ENCODE measurements around the gene PPP1R8.

Gene PPP1R8

DNA sequence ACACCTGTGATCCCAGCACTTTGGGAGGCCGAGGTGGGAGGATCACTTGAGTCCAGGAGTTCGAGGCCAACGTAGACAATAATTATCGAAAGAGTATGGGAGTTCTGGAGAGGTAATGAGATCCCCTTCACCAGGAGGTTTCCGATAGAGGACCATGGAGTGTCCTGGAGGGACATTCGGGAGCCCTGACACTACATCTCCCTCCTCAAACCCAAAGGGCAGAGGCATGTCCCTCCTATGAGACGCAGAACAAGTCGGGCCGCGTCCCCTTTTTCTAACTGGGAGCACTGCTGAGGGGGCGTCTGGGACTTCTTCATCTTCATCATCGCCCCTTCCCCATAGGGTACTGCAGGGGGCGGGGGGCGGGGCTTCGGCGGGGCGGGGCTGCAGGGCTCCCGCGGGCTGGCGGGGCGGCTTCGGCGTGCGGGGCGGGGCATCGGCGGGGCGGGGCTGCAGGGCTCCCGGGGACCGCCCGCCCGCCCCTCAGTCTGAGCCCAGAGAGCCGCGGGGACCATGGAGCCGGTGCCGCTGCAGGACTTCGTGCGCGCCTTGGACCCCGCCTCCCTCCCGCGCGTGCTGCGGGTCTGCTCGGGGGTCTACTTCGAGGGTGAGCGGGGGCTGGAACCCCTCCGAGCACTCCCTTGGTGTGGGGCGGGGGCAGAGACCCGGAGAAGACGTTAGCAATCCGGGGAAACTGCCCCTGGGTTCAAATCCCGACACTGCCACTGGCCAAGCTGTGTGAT lies 41.6 kb downstream of the PPP1R8 start, which contains the start of gene THEMIS2:
TSS of gene THEMIS2 (plus strand) at position 486 of the 743 bp plus-strand sequence. CDS start at position 514, 28 bp downstream.
- DNase-seq (ENCODE audit: low read depth): peak; percentile 73

DNA sequence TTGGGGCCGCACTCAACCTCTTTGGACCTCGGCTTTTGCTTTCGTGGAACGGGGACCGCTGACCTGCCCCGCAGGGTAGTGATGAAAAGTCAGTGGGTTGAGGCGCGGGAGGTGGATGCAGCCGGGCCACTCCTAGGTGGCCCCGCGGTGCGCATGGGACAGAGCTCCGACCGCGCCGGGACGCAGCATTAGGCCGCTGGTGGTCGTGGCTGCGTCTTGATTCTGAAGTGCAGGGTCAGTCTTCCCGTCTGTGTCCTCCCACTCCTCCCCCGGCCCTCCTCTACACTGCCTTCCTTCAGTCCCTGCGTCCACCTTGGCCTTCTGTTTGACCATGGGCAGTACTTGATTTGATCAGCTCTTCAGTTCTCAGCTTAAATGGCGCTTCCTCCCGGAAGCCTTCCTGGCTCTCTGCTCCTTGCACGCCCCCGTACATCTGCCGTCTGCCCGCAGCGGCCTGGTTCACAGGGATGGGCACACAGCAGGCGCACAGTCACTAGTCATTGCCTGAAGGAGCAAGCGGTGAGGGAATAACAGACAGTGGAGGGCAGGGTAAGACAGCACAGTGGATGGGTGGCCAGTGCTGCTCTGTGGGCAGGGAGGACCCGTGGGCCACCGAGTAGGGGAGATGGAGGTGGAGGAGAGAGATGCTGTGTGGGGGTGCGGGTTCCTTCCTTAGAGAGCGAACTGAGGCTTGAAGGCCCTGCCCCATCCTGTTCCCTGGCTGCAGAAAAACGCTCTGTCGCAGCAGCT lies 42.4 kb downstream of the PPP1R8 start:
- no peak for DNase-seq (ENCODE audit: low read depth)

DNA sequence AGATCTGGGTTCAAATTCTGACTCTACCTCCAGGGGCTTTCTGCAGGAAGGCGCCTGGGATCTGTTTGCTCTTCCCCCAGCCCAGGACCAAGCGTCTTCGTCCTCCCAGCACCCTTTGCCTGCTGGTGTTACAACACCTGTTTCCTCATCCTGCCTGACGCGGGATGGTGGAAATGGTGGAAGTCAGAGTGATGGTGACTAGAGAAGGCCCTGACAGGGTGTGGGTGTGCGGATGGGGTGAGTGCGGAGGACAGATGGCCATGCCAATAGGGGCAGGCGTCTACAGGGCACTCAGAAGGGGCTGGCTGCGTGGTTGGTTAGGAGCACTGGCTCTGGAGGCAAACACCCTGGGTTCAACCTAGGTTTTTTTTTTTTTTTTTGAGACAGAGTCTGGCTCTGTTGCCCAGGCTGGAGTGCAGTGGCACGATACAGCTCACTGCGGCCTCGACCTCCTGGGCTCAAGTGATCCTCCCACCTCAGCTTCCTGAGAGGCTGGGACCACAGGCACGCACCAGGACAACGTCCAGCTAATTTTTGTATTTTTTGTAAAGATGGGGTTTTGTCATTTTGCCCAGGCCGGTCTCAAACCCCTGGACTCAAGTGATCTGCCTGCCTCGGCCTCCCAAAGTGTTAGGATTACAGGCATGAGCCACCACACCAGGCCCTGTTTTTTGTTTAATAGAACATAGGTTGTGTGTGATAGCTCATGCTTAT lies 43.2 kb downstream of the PPP1R8 start:
- no peak for DNase-seq (ENCODE audit: low read depth)

DNA sequence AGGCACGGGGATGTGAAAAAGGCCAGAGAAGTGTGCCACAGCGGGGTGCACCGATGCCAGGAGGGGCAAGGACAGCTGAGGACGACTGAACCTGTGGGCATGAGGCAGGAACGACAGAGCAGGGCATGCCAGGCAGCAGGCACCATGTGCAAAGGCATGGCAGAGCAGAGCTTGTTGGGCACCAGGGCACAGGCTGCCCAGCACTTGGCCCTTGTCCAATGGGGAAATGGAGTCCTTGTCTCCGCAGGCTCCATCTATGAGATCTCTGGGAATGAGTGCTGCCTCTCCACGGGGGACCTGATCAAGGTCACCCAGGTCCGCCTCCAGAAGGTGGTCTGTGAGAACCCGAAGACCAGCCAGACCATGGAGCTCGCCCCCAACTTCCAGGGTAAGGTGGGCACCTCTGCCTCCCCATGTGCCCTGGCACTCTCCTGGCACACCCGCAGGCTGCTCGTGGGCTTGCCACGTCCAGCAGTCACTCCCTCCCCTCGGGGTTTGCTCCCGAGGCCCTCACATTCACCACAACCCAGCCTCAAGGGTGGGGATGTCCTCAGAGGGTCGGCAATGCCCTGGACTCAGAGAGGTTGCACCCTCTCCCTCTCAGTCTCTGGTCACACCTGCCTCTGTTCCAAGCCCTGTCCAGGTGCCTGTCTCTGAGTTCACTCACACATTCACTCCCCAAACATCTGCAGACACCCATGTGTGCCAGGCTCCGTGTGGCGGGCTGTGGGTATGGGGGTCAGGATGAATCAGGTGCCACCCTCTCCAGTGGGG lies 45.9 kb downstream of the PPP1R8 start:
- DNase-seq (ENCODE audit: low read depth): no peak

DNA sequence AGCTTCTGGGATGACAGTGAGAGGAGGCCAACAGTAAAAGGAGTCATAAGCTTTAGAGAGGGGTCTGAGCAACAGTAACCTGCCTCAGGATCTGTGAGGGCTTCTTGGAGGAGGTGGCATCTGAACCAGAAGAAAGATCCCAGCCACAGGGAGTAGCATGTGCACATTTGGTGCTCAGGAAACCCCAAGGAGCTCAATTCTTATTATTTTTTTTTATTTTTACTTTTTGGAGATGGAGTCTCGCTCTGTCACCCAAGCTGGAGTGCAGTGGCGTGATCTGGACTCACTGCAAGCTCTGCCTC lies 46.5 kb downstream of the PPP1R8 start:
- no peak for DNase-seq (ENCODE audit: low read depth)

DNA sequence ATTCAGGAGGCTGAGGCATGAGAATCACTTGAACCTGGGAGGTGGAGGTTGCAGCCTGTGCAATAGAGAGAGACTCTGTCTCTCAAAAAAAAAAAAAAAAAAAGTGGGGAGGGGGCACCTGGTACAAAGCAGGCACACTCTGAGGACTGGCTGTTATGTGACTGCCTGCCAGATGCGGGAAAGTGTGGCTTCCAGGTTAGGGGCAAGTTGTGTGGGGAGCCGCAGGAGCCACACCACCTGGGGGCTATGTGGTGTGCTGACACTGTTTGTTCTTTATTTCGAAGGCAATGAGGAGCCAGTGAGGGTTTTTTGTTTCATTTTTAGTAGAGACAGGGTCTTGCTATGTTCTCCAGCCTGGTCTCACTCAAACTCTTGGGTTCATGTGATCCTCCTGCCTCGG lies 47.5 kb downstream of the PPP1R8 start:
- DNase-seq (ENCODE audit: low read depth): no peak

DNA sequence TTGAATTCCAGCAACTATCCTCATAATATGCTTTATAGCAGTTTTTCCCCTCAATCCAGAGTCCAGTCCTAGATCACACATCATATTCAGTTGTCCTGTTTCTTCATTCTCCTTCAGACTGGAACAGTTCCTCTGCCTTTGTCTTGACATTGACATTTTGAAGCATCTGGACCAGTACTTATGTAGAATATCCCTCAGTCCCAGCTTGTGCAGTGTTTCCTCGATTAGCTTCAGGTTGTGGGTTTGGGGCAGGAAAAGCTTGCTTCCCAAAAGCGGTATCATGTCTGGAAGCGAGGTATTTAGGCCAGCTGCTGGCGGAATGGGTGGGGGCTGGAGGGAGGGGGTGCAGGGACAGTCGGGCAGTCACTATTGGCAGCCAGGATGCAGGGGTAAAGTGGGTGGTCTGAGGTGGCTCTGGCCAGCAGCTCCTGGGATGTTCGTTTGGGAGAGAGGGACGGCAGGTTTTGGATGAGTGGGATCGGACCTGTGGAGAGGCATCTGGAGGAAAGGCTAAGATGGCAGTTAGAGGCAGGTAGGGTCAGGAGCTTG lies 48.3 kb downstream of the PPP1R8 start:
- no peak for DNase-seq (ENCODE audit: low read depth)

DNA sequence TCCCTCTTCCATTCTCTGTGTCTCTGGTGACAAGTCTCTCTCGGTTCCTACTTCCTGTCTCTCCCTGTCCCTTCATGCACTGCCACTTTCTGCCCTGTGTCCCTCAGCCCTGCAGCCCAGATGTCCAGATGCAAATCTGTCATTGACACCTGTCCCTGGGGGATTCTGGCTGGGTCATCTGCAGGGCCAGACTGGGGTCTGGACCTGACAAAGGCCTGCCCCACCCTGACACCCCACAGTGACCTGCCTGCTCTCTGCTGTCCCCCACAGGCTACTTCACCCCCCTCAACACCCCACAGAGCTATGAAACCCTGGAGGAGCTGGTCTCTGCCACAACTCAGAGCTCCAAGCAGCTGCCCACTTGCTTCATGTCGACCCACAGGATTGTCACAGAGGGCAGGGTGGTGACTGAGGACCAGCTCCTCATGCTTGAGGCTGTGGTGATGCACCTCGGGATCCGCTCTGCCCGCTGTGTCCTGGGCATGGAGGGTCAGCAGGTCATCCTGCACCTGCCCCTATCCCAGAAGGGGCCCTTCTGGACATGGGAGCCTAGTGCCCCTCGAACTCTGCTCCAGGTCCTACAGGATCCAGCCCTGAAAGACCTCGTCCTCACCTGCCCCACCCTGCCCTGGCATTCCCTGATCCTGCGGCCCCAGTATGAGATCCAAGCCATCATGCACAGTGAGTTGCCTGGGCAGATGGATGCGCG lies 48.9 kb downstream of the PPP1R8 start:
- DNase-seq (ENCODE audit: low read depth): no peak

DNA sequence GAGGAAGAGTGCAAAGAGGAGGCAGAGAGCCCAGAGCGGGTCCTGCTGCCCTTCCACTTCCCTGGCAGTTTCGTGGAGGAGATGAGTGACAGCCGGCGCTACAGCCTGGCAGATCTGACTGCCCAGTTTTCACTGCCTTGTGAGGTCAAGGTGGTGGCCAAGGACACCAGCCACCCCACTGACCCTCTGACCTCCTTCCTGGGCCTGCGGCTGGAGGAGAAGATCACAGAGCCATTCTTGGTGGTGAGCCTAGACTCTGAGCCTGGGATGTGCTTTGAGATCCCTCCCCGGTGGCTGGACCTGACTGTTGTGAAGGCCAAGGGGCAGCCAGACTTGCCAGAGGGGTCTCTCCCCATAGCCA lies 51.9 kb downstream of the PPP1R8 start:
- no peak for DNase-seq (ENCODE audit: low read depth)

DNA sequence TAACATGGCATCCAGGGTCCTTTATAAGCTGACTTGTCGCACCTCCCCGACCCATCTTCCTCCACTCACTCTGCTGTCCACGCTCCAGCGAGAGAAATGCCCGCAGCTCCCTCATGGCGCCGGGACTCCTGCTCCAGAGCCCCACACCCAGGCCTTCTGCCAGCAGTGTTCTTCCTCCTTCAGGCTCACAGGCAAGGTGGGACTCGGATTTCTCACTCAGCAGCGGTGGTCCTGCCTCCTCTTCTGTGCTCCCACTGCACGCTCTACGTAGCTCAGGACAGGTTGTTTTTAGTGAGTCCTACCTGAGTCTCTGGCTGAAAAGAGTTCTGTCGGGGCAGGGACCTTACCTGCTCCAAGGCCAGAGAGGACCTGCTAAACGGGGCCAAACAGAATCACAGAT lies 53.0 kb downstream of the PPP1R8 start:
- no peak for DNase-seq (ENCODE audit: low read depth)

DNA sequence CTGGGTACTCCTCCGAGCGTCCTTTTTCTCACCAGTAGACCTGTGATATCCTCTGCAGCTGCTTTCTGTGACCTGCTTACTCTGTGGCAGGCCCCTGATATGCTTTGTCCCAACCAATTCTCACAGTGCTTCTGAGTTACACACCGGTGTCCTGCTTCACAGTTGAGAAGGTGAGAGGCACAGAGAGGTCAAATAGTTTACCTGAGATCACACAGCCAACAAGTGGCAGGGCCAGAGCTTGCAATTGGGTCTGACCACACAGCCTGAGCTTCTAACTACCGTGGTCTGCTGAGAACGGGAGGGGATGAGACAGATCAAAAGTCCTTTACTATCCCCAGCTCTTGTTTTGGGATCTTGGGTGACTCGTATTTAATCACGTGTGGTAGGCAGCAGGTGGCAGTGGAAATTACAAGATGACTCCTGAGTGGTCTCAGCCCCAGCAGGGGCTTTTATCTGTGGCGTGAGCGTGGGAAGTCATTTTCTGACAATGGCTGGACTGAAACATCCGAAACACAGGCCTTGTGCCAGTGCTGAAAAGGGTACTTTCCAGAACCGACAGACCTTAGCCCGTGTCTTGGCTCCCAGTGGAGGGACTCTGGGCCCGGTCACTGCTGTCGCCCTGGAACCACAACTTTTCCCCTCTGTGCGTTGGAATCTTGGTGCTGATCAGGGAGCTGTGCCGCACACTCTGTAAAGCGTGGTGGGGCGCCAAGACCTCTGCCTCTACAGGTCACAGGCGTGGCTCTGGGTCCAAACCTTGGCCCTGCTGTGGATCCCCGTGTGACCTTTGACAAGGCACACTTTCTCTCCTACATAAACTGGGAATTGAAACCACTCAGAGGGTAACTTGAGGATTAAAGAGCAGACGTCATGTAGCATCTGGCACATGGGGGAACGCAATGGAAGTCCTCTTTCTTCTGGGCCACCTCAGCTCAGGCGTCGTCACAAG lies 53.7 kb downstream of the PPP1R8 start:
- DNase-seq (ENCODE audit: low read depth): no peak

DNA sequence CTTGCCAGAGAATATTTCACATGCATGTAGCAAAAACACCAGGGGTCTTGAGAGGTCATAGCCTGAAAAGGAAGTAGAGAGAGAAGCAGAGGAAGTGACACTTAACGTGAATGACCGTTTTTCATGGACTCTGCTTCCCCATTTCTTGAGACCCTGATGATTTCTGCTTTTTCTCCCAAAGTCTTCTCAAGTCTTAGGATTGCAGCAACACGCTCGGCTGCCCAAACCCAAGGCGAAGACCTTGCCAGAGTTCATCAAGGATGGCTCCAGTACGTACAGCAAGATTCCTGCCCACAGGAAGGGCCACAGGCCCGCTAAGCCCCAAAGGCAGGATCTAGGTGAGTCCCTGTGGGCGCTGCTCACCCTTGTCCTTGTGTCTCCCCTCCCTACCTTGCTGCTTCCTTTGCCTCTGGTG lies 54.5 kb downstream of the PPP1R8 start:
- no peak for DNase-seq (ENCODE audit: low read depth)

DNA sequence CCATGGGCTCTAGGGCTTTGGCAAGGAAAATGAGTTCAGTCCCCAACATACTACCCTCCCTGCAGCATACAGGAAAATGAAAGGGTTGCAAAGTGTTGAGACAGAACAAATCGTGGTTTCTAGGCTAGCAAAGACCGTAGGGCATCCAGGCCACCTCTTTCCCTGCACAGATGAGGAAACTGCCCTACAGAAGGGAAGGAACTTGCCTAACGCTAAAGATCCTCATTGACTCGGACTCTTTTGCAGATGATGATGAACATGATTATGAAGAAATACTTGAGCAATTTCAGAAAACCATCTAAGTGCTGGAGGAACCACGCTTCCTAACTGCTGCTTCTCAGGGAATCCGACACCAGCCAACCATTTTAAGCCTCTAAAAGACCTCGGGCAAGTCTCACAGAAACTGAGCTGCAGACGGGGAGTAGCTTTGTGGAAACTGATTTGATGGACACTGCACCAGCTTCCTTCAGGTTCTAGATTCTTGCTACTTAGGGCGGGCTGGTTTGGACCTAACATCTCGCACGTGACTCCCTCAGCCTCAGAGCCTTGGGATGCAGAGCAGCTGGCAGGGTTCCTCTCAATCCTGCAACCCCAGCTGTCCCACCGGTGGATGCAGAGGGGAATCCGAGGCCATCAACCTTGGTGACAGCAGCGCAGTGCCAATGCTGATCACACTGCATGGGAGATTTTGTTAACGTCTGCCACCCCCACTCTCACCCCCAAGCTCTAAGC lies 55.2 kb downstream of the PPP1R8 start:
- no peak for DNase-seq (ENCODE audit: low read depth)

DNA sequence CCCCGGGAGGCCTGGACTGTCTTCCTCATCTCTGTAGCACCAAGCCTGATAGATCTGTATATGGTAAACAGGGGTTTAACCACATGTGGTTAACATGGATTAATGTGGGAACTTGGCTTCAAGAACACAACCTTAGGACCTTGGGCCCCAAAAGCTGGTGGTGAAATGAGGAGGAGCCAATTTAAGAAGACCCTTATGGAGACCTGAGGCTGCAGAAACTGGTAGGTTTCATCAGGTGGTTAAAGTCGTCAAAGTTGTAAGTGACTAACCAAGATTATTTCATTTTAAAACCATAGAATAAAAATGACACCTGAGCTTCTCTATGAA lies 55.7 kb downstream of the PPP1R8 start:
- no peak for DNase-seq (ENCODE audit: low read depth)

DNA sequence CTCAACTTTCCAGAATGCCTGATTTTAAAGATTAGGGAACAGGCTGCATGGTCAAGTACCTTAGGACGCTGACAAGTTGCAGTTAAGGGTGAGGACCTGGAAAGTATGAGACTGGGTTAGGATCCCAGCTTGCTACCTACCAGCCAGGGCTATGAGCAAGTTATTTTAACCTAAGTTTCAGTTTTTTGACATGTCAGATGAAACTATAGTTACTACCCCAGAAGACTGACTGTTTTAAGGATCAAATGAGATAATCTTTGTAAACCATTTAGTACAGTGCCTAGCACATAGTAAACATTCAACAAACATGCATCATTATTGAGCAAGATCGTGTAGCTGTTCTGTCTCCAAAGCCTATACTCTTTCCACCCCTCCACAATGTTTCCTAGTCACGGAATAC lies 56.2 kb downstream of the PPP1R8 start:
- DNase-seq (ENCODE audit: low read depth): no peak

DNA sequence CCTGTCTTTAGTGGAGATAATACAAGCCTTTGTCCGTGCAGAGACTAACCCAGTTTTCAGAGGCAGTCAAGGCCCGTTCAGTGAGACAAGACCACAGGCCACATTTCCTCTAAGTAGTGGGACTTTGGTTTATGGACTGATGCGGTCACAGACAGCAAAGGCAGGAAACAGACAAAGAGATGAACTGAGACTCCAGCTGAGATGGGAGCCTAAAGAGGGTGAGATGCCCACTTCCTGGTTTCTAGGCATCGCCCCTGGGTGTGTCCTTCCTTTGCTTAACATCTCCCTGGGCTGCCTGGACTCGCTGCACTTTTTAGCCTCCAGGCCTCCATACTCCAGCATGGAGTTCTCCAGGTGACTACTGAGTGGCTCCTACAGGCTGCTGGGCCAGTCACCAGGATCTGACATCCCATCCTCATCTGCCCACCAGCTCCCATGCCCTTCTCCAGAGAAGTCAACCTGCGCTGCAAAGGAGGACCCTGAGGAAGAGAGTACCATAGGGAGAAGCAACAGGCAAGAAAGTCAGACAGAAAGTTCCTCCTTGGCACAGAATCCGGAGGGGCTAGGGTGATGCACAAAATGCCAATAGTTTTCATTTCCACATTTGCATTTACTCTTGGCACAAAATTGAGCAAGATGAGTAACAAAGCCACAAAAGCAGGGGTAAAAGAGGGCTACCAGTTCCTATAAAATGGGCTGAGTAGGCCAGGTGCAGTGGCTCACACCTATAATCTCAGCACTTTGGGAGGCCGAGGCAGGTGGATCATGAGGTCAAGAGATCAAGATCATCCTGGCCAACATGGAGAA lies 56.8 kb downstream of the PPP1R8 start:
- no peak for DNase-seq (ENCODE audit: low read depth)

DNA sequence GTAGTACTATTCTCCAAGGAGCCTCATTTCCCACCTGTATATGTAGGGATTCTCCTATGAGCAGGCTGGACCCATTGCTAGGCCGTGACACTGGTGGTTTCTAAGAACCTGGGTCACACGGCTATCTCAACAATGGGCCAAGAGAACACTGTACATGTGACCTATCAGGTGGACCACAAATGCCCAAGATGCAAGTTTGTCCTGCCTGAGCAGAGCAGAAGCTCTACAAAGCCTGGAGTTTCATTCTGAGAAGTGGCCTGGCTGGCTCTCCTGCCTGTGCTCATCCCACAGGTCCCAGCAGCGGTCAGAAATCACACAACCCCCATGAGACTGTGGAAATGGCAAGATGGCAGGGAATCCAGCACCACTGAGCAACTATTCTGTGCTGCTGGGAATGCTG lies 58.9 kb downstream of the PPP1R8 start:
- DNase-seq (ENCODE audit: low read depth): no peak

DNA sequence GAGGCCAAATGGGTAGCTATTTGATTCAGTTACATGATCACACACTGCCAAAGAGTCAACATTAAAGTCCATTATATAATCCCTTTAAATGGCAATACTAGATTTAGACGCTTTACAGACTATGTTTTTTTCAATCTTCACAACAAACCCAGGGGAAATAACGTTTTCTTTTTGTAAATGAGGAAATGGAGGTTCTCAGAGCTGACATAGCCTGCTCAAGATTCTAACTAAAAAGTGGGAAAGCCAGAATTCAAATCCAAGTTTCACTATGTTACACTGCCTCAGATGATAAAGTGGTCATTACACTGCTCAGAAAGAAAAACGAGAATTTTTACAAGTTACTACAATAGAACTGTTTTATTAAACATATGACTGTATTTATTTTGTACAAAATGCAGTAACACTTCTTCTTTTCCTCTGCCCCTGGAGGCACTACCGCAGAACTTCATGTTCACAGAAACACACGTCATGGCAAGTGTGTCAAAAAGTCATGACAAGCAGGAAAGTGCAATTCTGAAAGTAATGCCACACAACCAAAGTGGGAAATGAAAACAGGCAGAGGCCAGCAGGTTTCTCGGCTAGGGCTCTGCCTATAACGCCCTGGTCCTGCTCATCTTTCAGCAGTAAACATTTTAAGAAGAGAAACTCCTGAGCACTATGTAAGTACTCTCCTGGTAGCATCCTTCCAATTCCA lies 60.8 kb downstream of the PPP1R8 start:
- peak; percentile 39 for DNase-seq (ENCODE audit: low read depth)
